ENCODE results near the gene TMEM170B.

The TMEM170B gene

DNA sequence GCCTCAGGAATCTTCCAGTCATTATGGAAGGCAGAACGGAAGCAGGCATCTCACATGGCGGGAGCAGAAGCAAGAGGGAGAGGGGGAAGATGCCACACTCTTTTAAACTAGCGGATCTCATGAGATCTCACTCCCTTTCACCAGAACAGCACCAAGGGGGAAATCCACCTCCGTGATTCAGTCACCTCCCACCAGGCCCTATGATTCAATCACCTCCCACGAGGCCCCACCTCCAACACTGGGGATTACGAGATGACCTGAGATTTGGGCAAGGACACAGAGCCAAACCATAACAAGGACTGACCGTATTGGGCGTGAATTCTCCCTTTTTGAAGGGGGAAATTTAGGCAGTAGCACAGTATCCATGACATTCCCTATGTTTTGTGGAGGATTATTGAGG is 88.8 kb downstream of the TMEM170B start:
- H3K9me3 Mint-ChIP-seq = no peaks in the 10 kb centered on the region
- DNase-seq (ENCODE audit: low spot score) = no peak
- no peak overlapping the region for H3K4me3 Mint-ChIP-seq
- no peaks in the 10 kb centered on the region for H3K36me3 Mint-ChIP-seq (ENCODE audit: low read depth)
- no peak overlapping the region for H3K27ac Mint-ChIP-seq
- peaks cover 5% of the 10 kb centered on the region for H3K27me3 Mint-ChIP-seq (ENCODE audit: low read depth)
- no peaks in the 10 kb centered on the region for H3K4me1 Mint-ChIP-seq (ENCODE audit: low read depth)

DNA sequence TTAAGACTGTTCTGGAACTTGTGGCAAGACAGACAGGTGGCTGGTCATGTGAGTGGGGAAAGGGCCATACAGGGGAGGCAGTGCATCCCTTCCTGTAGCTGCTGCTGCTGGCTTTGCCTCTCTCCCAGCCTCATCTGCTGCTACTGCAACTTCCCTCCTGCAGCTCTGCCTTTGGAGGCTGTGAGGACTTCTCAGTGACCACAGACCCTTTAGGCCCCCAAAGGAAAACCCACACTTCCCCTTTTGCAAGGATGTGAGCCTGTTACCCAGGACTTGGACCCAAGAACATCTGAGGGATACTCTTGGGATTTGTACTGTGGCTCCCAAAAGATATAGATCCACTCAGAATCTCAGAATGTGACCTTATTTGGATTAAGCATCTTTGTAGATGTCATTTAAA is 91.0 kb downstream of the TMEM170B start:
- Mint-ChIP-seq H3K27me3 (ENCODE audit: low read depth) (peaks cover 5% of the 10 kb centered on the region), H3K9me3 (no peaks in the 10 kb centered on the region), H3K27ac (no peak overlapping the region), H3K4me3 (no peak overlapping the region), H3K36me3 (ENCODE audit: low read depth) (no peaks in the 10 kb centered on the region), H3K4me1 (ENCODE audit: low read depth) (no peaks in the 10 kb centered on the region)
- DNase-seq (ENCODE audit: low spot score) = no peak

DNA sequence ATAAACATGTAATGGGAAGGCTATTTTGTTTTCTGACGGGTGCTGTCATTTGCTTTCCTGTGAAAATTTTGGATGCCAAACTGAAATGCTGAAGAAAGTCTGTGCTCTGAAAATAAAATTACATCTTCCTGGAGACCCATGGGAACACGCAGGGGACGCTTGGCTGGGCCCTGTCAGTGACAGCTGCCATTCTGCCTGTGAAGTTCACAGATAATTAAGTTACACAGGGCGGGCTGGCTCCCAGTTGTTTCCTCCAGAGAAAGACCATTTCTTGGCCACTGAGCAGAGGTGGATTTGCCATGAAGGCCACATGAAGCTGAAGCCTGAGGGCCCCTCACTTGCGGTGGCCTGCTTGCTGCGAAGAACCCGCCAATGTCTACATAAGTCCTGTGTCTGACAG is 93.5 kb downstream of the TMEM170B start:
- Mint-ChIP-seq H3K4me3 (no peak overlapping the region), H3K4me1 (ENCODE audit: low read depth) (no peaks in the 10 kb centered on the region), H3K27me3 (ENCODE audit: low read depth) (peaks cover 5% of the 10 kb centered on the region), H3K27ac (no peak overlapping the region), H3K36me3 (ENCODE audit: low read depth) (no peaks in the 10 kb centered on the region), H3K9me3 (no peaks in the 10 kb centered on the region)
- no peak for DNase-seq (ENCODE audit: low spot score)

DNA sequence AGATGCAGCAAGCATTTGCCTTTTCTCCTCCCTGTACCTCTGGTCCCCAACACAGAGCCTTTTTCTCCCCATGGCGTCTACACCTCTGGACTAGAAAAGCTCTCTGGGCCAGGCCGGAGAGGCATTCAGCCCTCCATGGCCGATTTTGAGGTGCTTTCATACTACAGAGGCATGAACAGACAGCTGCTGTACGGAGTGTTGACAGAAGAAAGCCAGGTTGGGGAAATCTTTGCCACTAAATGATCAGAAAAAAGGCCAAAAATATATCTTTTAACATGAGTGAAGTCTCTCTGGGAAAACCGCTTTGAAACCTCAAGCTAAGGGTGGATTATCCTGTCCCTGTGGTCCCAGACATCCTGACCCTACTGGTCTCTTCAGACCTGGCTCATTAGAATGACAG is 94.0 kb downstream of the TMEM170B start:
- Mint-ChIP-seq H3K9me3 (no peaks in the 10 kb centered on the region), H3K27ac (no peak overlapping the region), H3K27me3 (ENCODE audit: low read depth) (peaks cover 5% of the 10 kb centered on the region), H3K36me3 (ENCODE audit: low read depth) (no peaks in the 10 kb centered on the region), H3K4me1 (ENCODE audit: low read depth) (no peaks in the 10 kb centered on the region), H3K4me3 (no peak overlapping the region)
- no peak for DNase-seq (ENCODE audit: low spot score)

DNA sequence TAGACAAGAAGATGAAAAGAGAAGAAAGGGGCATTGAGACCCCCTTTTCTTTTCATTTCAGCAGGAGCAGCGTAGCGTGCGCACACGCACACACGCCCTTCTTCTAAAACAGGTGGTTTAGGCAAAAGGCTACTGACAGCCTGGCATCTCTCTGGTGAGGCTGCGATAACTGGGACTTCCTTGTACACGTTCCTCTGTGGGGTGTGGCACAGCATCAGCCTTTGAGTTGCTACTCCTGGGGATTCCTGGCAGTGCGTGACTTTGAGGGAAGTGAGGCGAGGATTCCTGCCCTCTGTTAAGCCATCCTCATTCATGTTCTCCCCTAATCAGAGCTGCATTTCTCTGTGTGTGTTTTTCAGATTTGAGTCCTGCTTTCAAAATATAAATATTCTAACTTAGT is 94.7 kb downstream of the TMEM170B start:
- DNase-seq (ENCODE audit: low spot score) = no peak
- H3K36me3 Mint-ChIP-seq (ENCODE audit: low read depth) = no peaks in the 10 kb centered on the region
- H3K9me3 Mint-ChIP-seq = no peaks in the 10 kb centered on the region
- H3K27ac Mint-ChIP-seq = no peak overlapping the region
- no peaks in the 10 kb centered on the region for H3K4me1 Mint-ChIP-seq (ENCODE audit: low read depth)
- H3K4me3 Mint-ChIP-seq = no peak overlapping the region
- peaks cover 5% of the 10 kb centered on the region for H3K27me3 Mint-ChIP-seq (ENCODE audit: low read depth)

DNA sequence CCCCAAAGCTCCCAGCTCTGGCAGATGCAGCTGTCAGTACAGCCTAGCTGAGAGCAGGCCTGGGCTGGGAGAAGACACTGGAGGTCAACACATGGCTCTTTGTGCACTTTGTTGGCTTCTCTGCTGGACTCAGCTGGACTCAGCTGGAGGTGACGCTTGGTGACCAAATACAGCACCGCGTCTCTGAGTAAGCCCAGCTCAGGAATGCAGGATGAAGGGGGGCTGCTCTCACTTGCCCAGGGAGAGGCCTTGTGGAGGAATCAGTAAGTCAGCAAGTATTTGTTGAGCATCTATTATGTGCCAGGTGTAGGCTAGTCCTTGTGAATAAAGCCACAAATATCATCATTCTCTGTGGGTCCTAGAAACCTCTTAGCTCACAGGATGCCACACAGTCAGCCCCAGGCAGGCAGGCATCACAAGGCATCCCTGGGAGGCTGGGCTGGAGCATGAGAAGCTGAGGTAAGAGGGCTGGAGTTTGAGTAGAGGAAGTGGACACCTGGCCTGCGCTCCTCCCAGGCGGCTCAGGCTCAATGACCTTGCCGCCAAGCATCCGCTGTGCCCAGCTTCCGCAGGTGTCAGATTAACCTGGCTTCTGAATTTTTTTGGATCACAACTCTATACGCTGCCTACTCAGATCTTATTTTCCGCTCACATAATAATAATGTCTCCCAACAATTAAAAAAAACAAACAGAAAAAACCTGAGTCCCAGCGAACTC is 95.4 kb downstream of the TMEM170B start:
- Mint-ChIP-seq H3K36me3 (ENCODE audit: low read depth) (no peaks in the 10 kb centered on the region), H3K4me1 (ENCODE audit: low read depth) (no peaks in the 10 kb centered on the region), H3K27ac (no peak overlapping the region), H3K4me3 (no peak overlapping the region), H3K27me3 (ENCODE audit: low read depth) (peaks cover 5% of the 10 kb centered on the region), H3K9me3 (no peaks in the 10 kb centered on the region)
- no peak for DNase-seq (ENCODE audit: low spot score)
